Neural cell (in vitro differentiated cells): ENCODE data around the gene DNMT3L. TPM values are rescaled to one million over a fixed set of nuclear protein-coding genes. Genes with fewer than 3 reads are reported as not detected.

Experiments
- H2AFZ ChIP-seq: fragments of 200-600, 300-800 bp; sonication (generic), shearing (Covaris generic); 2 replicates; pipeline ENCODE4 v1.6.0; 2014; ENCODE audit warnings: low read depth, mild to moderate bottlenecking, antibody characterized with exemption, low read length, moderate library complexity
- H3F3A ChIP-seq: fragments of 200-600 bp; shearing (Covaris generic); 2 replicates; pipeline ENCODE4 v1.6.1; 2016; ENCODE audit warnings: mild to moderate bottlenecking, moderate library complexity, mixed read lengths, antibody characterized with exemption, low read length; ENCODE audit not compliant: insufficient read depth, poor library complexity, severe bottlenecking
- H3K27ac ChIP-seq: fragments of 200-600, 300-800 bp; sonication (generic), shearing (Covaris generic); 2 replicates; pipeline ENCODE4 v1.5.1; 2014; ENCODE audit warnings: mild to moderate bottlenecking, low read length, moderate library complexity
- H3K27me3 ChIP-seq: fragments of 300-800, 200-600 bp; sonication (generic), shearing (Covaris generic); 2 replicates; pipeline ENCODE4 v1.6.0; 2014; ENCODE audit warnings: mild to moderate bottlenecking, low read depth, low read length, moderate library complexity; ENCODE audit not compliant: insufficient read depth
- H3K36me3 ChIP-seq: fragments of 300-800, 200-600 bp; sonication (generic), shearing (Covaris generic); 2 replicates; pipeline ENCODE4 v1.5.1; 2014; ENCODE audit warnings: mild to moderate bottlenecking, antibody characterized with exemption, low read length, moderate library complexity; ENCODE audit not compliant: insufficient read depth
- H3K4me2 ChIP-seq: fragments of 300-800, 200-600 bp; sonication (generic), shearing (Covaris generic); 2 replicates; pipeline ENCODE4 v1.6.0; 2014; ENCODE audit warnings: mild to moderate bottlenecking, low read length
- H3K4me3 ChIP-seq: fragments of 300-800, 200-600 bp; sonication (generic), shearing (Covaris generic); 2 replicates; pipeline ENCODE4 v1.5.1; 2014; ENCODE audit warnings: mild to moderate bottlenecking, low read length, moderate library complexity
- H3K79me2 ChIP-seq: fragments of 200-600 bp; shearing (Covaris generic); replicated peaks from 2 replicates; pipeline ENCODE4 v1.6.0; 2014; ENCODE audit warnings: mild to moderate bottlenecking, low read length, moderate library complexity; ENCODE audit not compliant: insufficient read depth
- H3K9ac ChIP-seq: fragments of 300-800, 200-600 bp; sonication (generic), shearing (Covaris generic); 2 replicates; pipeline ENCODE4 v1.6.1; 2016; ENCODE audit warnings: mild to moderate bottlenecking, low read length, mixed read lengths
- H3K9me2 ChIP-seq: fragments of 200-600 bp; shearing (Covaris generic); 2 replicates; pipeline ENCODE4 v1.6.1; 2016; ENCODE audit warnings: mild to moderate bottlenecking, low read length, mixed read lengths; ENCODE audit not compliant: insufficient read depth
- H3K9me3 ChIP-seq: fragments of 200-600, 300-800 bp; sonication (generic), shearing (Covaris generic); 2 replicates; pipeline ENCODE4 v1.6.1; 2016; ENCODE audit warnings: mild to moderate bottlenecking, mixed run types, low read length, moderate library complexity, mixed read lengths
- H4K20me1 ChIP-seq: fragments of 200-600 bp; shearing (Covaris generic); 2 replicates; pipeline ENCODE4 v1.6.1; 2016; ENCODE audit warnings: mild to moderate bottlenecking, mixed run types; ENCODE audit not compliant: insufficient read depth
- CTCF ChIP-seq: fragments of 450-650 bp; IDR thresholded peaks from 2 replicates; pipeline ENCODE4 v1.5.1; 2014; ENCODE audit warnings: antibody characterized with exemption, mild to moderate bottlenecking, moderate library complexity; ENCODE audit not compliant: poor library complexity, severe bottlenecking
- EP300 ChIP-seq: fragments of 450-650 bp; conservative IDR thresholded peaks from 2 replicates; pipeline ENCODE4 v1.6.1; 2014; ENCODE audit warnings: antibody characterized with exemption, mild to moderate bottlenecking, moderate library complexity; ENCODE audit not compliant: poor library complexity, severe bottlenecking
- EZH2 ChIP-seq: fragments of 200-600, 300-800 bp; shearing (Covaris generic), sonication (generic); IDR thresholded peaks from 2 replicates; pipeline ENCODE4 v1.6.1; 2014; ENCODE audit warnings: antibody characterized with exemption, low read length, borderline replicate concordance, mild to moderate bottlenecking; ENCODE audit not compliant: insufficient read depth, poor library complexity, severe bottlenecking
- RAD21 ChIP-seq: fragments of 450-650 bp; conservative IDR thresholded peaks from 2 replicates; pipeline ENCODE4 v1.6.1; 2014; ENCODE audit warnings: antibody characterized with exemption, mild to moderate bottlenecking, moderate library complexity
- REST ChIP-seq: IDR thresholded peaks from 2 replicates; pipeline ENCODE4 v1.6.1; 2012; ENCODE audit warnings: borderline replicate concordance
- TAF1 ChIP-seq: IDR thresholded peaks from 2 replicates; pipeline ENCODE4 v1.6.1; 2012; ENCODE audit warnings: low read depth
- polyA plus RNA-seq: library from polyadenylated mRNA; depleted of rRNA; stranded (reverse); fragments of >200 nt; gene quantifications from 2 replicates; pipeline ENCODE4 v1.2.3, GENCODE V29; 2014

DNMT3L gene
- polyA plus RNA-seq, 1 donor from 2014 or later, result not detected

DNA sequence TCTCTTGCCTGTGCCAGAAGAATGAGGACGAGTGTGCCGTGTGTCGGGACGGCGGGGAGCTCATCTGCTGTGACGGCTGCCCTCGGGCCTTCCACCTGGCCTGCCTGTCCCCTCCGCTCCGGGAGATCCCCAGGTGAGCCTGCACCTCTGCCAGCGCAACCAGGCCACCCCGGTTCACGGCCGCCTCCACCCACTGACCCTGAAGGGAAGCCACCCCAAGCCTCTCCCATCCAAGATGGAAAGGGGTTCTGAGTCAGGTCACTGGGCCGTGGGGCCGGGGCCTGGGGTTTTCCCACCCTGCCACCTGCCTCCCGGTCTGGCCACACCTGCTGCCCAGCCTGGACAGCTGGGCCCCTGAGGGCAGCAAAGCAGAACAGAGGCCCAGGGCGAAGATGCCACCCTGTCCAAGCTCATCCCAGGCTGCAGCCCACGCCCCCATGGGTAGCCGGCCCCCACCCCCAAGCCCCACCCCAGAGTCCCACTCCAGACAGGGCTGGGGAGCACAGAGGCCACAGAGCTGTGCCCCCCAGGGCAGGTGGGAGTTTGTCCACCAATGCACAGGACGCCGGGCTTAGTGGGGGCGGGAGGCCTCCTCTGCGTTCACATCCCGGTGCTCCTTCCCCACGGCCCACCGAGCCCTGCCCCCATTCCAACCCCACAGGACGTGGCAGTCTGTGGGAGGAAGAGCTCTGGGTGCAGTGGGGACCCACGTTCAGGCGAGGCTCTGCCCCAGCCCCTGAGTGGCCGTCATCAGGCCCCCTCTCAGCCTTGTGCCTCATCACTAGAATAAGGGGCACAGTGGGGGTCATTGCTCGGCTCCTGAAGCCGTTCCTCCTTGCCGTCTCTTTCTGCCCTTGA is 29.6 kb upstream of the DNMT3L start:
- Histone ChIP-seq H2AFZ (no peak overlapping the region), H3K9me2 (no peaks in the 10 kb centered on the region), H3K27me3 (peaks cover 6% of the 10 kb centered on the region), H3F3A (no peaks in the 10 kb centered on the region), H3K79me2 (no peaks in the 10 kb centered on the region), H3K4me3 (no peak overlapping the region), H3K4me2 (no peak overlapping the region), H4K20me1 (no peaks in the 10 kb centered on the region), H3K9ac (no peak overlapping the region), H3K36me3 (no peaks in the 10 kb centered on the region), H3K9me3 (no peaks in the 10 kb centered on the region), H3K27ac (no peak overlapping the region)
- TF ChIP-seq EZH2, result no peak
- no peak for TF ChIP-seq RAD21
- TF ChIP-seq TAF1, result no peak
- TF ChIP-seq REST, result no peak

DNA sequence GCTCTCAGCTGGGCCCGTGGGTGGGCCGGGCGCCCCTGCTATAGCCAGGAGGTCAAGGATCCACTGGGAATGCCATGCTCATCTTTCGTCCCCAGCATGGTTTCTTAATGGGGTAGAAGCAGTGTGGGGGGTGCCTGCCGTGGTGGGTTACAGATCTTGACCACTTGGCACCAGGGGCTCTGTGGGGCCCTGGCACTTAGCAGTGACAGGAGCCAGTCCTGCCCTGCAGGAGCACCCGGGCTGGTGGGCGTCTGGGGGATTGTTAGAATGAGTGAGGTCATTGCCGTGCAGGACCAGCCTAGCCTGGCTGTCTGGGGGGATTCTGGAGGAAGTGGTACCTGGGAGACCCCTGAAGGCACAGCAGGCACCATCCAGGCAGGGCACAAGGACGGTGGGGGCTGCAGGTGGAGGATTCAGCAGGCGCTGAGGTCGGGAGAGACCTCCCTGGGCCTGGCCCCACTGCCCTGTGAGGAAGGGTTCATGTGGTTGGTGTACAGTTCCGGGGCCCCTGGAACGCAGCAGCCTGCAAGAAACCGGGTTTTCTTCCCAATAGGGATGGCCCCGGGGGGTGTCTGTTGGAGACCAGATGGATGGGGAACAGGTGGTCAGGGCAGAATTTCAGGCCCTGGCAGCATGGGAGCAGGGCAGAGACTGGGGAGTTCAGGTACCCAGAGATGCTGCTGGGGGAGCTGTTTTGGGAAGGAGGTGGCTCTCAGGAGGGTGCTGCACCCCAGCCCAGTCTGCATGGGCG is 28.8 kb upstream of the DNMT3L start:
- Histone ChIP-seq H3K9ac (no peak overlapping the region), H3K79me2 (no peaks in the 10 kb centered on the region)
- TF ChIP-seq REST (no peak), RAD21 (no peak), TAF1 (no peak), CTCF (no peak), EZH2 (no peak), EP300 (no peak)

More for the DNA sequence above, 28.8 kb upstream of the DNMT3L start:
- Histone ChIP-seq H3K27ac (no peak overlapping the region), H3K9me3 (no peaks in the 10 kb centered on the region), H3K36me3 (no peaks in the 10 kb centered on the region), H3F3A (no peaks in the 10 kb centered on the region), H3K4me3 (no peak overlapping the region), H3K27me3 (peaks cover 9% of the 10 kb centered on the region), H4K20me1 (no peaks in the 10 kb centered on the region), H3K4me2 (no peak overlapping the region), H2AFZ (no peak overlapping the region), H3K9me2 (no peaks in the 10 kb centered on the region)
